Heart left ventricle (tissue), 13 donors: ENCODE data around the gene TINAGL1.

Source experiments
- POLR2A ChIP-seq, 2 donors: fragments of 450-650 bp; IDR thresholded peaks; one replicate each; pipeline ENCODE4 v1.6.1; 2017; ENCODE audit warnings: antibody characterized with exemption in 2 of 2, mild to moderate bottlenecking in 2 of 2, moderate library complexity in 2 of 2
- TF ChIP-seq, protein P1 (sequence below), 12 donors: fragments of 200-600 bp; sonication (generic) in 4 of 12; IDR thresholded peaks; one replicate each; pipeline versions ENCODE4 v1.5.0 to v1.8.0; 2018 to 2022; ENCODE audit warnings: antibody characterized with exemption in 12 of 12, mild to moderate bottlenecking in 5 of 12
- donor health status: ischemic (EF 13 %, LVEDD 7.1; RV severe dilation, severe dysfunction).
- donor health status: DM: no; HTN: yes; CAD: no.
- donor health status: DM: no; HTN: no; CAD: no.
- donor health status: ischemic (EF 25% LVEDD 6.9; RV normal size, moderate dysfunction).
- donor health status: ischemic (EF 25% LVEDD 5.7; RV mildly dilated, moderate dysfunction).
- donor health status: ischemic (EF 35%, LVEDD 5.7; RV mildly dilated, moderate dysfunction).
- donor health status: nonischemic (EF 11% LVEDD 7.7; RV severe dilation, severe dysfunction).
- donor health status: DM: yes; HTN: yes; CAD: no.
- donor health status: PGD.
- donor health status: ischemic (EF 29% LVEDD 5.4; RV normal size, mild dysfunction).
- donor health status: nonischemic (EF 23%, LVEDD 6.1; RV moderate dilation, normal function).

DNA sequence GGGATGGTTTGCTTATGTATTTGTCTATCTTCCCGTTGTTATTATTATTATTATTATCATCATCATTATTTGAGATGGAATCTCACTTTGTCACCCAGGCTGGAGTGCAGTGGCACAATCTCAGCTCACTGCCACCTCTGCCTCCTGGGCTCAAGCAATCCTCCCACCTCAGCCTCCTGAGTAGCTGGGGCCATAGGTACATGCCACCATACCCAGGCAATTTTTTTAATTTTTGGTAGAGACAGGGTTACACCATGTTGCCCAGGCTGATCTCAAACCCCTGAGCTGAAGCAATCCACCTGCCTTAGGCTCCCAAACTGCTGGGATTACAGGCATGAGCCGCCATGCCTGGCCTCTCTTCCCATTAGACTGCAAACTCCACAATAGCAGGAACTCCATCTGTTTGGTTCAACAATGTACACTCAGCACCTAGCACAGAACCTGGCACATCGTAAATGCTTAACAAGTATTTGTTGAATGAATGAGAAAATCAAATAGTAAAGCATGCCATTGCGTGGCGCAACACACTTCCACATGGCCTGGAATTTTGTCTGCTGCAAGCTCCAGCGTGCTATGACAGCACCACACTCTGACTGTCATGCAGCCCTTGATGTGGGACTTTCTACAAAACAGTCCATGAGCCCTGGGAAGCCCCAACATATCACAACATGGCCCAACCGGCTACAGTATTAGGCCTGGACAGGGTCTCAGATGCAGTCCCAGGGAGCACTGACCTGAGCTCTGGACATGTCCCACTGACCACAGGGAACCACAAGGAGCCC lies 3.8 kb upstream of the TINAGL1 start:
- TF ChIP-seq, protein P1, sequence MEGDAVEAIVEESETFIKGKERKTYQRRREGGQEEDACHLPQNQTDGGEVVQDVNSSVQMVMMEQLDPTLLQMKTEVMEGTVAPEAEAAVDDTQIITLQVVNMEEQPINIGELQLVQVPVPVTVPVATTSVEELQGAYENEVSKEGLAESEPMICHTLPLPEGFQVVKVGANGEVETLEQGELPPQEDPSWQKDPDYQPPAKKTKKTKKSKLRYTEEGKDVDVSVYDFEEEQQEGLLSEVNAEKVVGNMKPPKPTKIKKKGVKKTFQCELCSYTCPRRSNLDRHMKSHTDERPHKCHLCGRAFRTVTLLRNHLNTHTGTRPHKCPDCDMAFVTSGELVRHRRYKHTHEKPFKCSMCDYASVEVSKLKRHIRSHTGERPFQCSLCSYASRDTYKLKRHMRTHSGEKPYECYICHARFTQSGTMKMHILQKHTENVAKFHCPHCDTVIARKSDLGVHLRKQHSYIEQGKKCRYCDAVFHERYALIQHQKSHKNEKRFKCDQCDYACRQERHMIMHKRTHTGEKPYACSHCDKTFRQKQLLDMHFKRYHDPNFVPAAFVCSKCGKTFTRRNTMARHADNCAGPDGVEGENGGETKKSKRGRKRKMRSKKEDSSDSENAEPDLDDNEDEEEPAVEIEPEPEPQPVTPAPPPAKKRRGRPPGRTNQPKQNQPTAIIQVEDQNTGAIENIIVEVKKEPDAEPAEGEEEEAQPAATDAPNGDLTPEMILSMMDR (IDR thresholded peaks at IDR 0.05): no peak
- TF ChIP-seq POLR2A (IDR thresholded peaks at IDR 0.05): no peak
